ENCODE results near the gene CLDN1.

The CLDN1 gene

DNA sequence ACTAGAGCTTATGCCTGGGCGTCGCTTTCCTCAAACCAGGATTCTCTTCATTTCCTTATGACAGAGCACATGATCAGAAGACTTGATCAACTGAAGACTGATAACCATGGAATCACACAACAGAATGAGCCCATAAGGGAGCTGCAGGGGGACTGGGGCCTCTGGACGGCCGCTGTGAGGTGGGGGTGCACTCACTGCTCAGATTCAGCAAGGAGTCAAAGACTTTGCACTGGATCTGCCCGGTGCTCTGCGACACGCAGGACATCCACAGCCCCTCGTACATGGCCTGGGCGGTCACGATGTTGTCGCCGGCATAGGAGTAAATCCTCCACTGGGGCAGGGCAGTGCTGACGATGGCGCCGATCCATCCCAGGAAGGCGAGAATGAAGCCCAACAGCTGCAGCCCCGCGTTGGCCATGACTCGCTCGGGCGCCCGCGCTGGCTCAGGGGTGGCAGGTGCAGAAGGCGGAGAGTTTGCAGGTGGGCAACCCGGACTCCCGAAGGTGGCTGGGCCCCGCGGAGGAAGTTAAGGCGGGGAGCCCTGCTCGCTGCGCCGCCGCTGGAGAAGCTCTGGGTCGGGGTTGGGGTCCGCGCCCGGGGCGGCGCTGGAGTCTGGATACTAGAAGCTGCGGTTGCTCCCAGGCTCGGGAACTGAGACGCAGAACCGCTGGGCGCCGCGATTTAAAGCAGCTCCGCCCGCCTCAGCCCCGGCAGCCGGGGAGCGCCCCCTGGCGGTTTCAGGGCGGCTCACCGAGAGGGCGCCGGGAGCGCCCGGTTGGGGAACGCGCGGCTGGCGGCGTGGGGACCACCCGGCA, at the start of gene CLDN1:
Gene CLDN1 (minus strand): TSS at position 658 of the 815 bp plus-strand sequence. CDS start 240 bp downstream, at position 418.
- no peak for DNase-seq

DNA sequence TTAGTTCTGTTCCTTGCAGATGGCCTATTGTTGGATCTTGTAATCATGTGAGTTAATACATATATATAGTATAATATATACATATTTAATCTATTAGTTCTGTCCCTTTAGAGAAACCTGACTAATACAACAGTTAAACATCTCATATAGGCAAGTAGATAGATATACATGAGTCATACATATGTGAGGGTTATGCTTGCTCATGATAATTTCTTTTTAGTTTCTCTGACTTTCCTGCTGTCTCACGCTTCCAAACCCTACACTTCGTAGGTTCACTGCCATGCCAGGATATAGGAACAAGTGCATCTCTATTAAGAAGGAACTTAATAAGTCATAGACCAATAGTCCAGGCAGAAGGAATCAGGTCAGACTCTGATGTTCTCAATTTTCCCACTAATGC, 48.9 kb upstream of the CLDN1 start:
- DNase-seq = no peak

DNA sequence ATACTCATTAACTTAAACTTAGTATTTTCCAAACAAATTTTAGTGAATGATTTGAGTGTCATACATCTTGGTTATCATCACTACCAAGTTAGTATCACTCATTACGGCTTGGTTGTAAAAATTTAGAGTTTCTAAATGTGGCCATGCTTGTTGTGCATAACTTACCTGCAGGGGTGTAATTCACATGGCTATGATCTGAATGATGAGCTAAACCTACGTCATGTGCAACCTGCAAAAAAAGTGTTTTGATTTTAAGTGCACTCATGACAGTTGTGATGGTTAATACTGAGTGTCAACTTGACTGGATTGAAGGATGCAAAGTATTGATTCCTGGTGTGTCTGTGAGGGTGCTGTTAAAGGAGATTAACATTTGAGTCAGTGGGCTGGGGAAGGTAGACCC, 48.1 kb upstream of the CLDN1 start:
- no peak for DNase-seq

- no peak for DNase-seq
Measured at GRCh38 chr3:190369668-190370295, 47.5 kb upstream of the CLDN1 start.

DNA sequence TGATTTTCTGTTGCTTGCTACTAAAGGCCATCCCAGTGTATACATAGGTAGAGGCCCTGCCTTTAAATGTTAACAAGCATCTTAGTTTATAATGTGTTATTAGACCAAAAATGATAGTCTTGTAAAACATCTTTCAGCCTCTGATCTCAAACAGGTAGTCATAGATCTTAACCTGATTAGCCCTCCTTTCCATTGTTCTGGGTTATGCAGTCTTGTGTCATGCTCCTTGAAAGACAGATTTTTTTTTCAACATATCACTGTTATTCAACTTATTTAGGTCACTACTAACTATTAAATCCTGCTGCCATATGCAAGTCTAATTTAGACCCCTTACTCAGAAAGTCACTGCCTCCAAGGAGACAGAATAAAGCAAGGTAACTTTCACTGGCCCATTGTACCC, 46.6 kb upstream of the CLDN1 start:
- no peak for DNase-seq

DNA sequence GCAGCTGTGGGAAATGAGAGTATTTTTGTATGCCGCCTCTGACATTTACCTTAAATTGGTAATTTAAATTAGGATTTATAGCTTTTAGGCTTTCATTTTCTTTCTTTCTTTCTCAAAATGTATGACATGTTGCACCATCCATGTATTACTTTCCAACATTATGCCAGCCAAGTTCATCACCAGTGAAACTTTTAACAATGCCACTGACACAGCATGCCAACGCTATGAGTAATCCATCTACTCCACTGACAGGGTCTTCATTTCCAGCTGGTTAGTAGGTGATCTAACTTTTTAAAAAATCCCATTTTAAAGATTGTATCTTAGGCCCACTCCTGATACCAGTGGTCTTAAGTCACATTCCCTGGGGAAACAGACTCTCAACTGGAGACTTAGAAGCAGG, 43.9 kb upstream of the CLDN1 start:
- DNase-seq = no peak

DNA sequence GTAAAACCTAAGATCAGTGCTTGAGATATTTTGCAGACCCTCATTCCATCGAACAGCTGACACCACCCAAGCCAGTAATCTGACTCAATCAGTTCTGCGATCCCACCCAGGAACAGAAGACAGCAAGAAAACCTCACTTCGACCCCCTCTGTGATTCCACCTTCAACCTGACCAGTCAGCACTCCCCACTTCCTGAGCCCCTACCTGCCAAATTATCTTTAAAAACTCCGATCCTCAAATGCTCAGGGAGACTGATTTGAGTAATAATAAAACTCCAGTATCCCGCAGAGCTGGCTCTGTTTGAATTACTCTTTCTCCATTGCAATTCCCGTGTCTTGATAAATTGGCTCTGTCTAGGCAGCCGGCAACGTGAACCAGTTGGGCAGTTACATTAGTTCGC, 40.0 kb upstream of the CLDN1 start:
- no peak for DNase-seq

GRCh38 chr3:190361791-190362190, 39.5 kb upstream of the CLDN1 start:
- no peak for DNase-seq

GRCh38 chr3:190360228-190360627, 38.0 kb upstream of the CLDN1 start:
- no peak for DNase-seq

DNA sequence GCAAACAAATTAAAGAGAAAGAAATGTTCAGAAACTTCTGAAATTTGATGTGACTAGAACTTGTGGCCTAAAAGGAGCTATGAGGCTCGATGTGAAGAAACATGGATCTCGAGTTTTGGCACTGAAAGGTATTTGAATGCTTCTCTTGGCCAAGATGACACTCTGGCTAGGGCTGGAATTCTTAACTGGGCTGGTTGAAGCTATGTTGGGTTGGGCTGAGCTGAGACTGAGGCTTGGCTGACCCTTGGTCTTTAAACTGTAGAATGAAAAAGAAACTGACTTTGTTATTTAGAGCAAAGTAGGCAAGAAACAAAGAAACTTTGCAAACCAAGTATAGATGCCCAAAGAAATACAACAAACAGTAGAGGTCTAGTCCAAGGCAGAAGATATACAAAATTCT, 37.6 kb upstream of the CLDN1 start:
- DNase-seq = no peak

- no peak for DNase-seq
Measured at GRCh38 chr3:190357468-190357867, 35.2 kb upstream of the CLDN1 start.

GRCh38 chr3:190356246-190356645, 34.0 kb upstream of the CLDN1 start:
- no peak for DNase-seq

DNA sequence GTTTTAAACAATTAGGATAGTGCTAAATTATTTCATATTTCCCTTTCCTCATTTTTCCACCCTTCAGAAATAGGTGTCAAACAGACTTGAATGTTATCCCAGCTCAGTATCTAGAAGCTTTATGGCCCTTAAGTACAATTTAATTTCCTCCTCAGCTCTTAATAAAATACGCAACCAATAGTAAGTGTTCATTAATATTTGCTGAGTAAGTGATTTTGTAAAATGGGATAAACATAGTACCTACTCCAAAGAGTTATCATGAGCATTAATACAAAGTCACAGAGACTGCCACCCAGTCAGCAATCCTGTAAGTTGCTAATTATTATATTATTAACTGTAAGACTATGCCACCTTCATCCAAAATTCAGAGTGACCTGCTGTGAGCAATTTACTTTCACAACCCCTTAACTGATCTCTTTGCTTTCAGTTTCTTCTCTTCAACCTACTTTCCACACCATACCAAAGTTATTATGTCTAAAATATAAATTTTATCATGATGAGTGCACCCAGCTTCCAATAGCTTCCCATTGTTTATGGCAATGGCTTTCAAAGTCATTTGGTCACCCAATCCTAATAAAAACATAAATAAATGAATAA, 30.7 kb upstream of the CLDN1 start:
- no peak for DNase-seq

DNA sequence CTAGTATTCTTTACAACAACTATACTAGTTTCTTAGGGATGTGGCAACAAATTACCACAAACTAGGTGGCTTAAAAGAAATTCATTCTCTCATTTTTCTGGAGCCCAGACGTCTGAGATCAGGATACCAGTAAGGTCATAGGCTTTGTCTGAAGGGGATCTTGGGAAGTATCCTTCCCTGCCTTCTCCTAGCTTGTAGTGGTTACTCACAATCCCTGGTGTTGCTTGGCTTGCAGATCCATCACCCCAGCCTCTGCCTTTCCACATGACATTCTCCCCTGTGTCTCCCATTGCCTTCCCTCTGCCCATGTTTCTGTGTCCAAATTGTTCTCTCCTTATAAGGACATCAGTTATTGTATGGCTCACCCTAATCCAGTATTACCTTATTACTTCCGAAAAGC, 24.3 kb upstream of the CLDN1 start:
- no peak for DNase-seq

DNA sequence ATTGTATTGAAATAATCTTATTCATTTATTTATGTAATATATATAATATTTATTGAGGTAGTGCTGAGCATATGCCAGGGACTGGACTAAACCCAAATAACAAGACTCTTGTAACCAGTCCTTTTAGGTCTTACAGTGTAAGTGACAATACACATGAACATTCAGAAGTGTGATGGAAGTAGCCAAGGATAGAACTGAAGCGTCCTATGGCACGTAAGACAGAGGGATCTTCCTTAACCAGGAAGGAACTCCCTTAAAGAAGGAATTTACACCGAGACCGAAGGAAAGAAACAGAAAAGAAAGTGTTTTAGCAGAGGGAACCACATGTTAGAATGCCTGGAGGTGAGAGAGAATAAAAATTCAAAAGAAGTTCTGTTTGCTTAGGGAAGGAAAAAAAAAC, 23.6 kb upstream of the CLDN1 start:
- DNase-seq = no peak

DNA sequence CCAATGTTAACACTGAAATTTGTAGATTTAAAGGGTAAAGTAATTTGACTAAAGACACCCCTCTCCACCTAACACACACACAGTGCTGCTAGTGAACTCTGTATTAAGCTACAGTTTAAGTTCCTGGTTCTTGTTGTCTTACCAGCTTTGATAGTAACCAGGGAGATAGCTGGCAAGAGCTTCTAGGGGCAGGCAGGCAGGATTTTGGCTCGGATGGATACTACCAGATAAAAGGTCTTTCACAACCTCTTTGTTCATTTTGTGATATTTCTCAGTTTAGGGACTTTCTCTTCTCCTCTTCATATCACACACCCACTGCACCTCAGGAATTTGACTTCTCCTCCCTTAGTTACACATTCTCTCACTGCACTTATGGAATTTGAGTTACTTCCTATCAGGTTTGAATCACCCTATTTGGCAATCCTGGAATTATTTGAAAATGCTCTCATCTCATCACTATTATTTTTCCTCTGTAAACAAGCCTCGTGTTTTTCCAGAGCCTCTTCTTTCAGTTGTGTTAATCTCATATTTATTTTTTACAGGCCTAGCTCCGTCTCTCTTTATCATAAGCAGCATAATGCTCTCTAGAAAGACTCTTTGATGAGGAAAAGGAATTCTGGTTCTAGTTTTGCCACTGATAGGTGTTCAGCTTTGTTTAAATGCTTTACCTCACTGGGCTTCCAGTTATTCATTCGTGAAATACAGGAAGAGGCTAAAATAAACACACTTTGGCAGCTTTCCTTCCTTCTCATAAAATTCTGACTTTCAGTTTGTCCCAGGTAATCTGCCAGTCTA, 23.0 kb upstream of the CLDN1 start:
- DNase-seq = no peak

- no peak for DNase-seq
Measured at GRCh38 chr3:190340071-190340470, 17.8 kb upstream of the CLDN1 start.

DNA sequence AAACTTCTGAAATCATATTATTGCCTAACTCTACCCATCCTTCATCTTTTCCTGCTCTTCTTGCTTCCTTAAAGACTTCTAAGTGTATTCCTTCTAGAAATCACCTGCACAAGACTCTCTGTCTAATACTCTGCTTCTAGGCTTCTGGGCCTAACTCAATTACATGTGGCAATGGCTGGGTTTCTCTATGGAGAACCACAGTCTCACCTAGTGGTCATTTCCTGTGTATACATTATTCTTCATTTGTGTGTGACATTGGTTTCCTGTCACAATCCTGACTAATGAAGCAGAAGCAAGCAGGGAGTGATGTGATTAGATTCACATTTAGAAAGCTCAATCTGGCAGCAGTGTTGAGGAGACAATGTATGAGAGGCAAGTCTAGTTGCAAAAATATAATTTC, 16.9 kb upstream of the CLDN1 start:
- DNase-seq = no peak

DNA sequence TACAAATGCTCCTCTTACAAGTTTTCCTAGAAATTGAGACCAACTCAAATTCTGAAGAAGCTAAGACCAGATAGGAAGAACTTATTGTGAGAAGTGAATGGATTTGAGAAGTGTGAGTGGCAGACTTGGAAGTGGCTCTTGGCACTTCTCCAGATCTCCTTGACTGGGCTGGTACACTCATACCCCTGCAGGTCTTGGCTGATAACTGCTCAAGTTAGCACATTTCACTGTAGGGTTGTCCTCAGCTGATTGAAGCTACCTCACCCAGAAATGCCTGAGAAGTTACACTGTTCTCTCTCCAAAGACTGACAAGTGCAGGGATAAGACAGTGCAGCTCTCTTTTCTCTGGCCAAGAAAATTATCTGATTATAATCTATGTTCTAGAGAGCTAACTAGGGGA, 16.5 kb upstream of the CLDN1 start:
- DNase-seq = no peak

DNA sequence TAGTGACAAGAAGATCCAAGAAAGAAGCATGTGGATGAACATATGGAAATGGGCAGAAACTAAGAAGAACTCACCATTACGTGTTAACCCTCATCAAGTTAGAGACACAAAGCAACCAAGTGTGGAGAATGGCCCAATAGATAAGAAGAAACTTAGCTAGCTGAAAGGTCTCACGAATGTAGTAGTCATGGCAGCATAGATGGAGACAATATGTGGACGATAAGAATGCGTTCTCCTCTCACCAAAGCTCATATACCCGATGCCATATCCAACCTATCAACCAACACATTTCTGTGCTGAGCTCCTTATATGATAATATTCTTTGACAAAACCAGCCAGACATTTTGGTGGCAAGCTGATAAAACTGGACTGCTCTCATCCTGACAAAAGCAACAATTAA, 15.1 kb upstream of the CLDN1 start:
- DNase-seq = no peak

GRCh38 chr3:190336516-190337189, 14.4 kb upstream of the CLDN1 start:
- no peak for DNase-seq

DNA sequence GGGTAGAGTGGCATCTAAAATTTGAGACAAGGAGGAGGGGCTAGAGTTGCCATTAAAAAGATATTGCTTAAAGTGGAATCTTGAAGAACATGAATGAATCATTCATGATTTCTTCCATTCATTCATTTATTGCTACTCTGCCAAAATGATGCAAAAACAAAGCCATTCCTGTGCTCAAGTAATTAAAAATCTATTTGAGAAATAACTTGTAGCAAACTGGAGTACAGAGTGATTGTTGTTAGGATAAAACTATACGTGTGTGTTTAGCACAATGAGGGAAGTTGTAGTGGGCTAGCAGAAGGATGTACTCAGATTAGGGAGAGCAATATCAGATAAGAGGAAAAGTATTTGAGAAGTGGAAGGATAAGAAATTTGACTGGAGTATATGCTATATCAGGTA, 11.7 kb upstream of the CLDN1 start:
- DNase-seq = no peak

Measured in DMS79 (cell line).